Right kidney (tissue), 1 donor: ENCODE data around the gene NEURL3.

ENCODE experiments used
- DNase-seq: peaks from one replicate; pipeline ENCODE4 v3.0.0-alpha.2; 2016

Gene NEURL3

GRCh38 chr2:96528700-96529375, 23.7 kb upstream of the NEURL3 start:
- no peak for DNase-seq

GRCh38 chr2:96528006-96528699, 23.0 kb upstream of the NEURL3 start:
- DNase-seq = no peak

DNA sequence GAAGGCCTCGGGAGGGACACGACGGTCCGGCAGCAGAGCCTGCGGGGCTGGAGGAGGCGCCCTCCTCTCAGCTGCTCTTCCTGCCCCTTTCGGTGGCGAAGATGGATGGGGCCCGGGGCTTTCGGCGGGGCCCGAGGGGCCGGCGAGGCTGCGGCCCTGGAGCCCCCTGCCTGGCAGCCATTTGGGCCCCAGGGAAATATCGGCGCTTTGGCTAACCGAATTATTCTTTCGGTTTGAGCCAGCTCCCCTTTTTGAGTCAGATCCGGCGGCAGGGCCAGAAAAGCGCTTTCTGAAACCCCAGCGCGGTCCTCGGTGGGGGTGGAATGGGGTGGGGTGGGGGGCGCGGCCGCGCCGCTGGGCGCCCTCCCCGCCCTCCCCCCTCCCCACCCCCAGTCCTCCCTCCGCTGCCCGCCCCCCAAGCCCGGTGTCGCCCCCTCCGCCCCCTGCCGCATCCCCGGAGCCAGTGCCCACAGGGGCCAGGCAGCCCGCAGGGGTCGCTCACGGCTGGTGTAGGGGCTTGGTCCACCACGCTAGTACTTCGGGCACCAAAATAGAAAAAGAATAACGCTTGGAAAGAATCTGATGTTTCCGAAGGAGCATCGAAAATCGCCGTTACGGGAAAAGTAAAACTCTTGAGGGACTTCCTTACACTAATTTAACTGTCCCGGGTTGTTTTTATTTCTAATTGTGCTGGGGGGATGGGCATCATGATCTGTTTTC, 22.3 kb upstream of the NEURL3 start:
- DNase-seq = peak; percentile 71

DNA sequence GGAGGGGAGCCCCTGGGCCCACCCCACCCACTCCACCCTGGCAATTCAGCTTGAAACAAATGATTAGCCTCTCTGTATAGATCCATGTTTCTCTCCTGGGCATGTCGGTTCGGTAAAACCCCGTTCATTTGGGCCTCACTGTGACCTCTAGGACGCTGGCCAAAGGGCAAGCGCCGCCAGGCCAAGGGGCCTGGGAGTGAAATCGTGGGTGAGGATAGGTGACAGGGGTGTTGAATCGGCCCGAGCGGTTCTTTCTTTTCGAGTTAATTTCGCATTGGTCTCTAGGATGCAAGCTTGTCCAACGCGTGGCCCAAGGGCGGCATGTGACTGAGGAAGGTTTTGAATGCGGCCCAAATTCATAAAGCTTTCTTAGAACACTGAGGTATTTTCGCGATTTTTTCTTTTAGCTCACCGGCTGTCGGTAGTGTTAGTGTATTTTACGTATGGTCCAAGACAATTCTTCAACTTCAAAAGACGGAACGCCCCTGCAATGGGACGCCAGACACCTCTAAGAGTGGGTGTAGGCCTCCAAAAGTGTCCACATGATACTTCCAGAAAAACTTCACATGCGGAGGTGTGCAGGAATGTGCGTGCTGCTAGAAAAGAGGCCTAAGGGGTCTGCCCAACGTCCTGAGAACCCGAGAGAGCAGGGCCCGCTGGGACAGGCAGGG, 21.6 kb upstream of the NEURL3 start:
- no peak for DNase-seq

DNA sequence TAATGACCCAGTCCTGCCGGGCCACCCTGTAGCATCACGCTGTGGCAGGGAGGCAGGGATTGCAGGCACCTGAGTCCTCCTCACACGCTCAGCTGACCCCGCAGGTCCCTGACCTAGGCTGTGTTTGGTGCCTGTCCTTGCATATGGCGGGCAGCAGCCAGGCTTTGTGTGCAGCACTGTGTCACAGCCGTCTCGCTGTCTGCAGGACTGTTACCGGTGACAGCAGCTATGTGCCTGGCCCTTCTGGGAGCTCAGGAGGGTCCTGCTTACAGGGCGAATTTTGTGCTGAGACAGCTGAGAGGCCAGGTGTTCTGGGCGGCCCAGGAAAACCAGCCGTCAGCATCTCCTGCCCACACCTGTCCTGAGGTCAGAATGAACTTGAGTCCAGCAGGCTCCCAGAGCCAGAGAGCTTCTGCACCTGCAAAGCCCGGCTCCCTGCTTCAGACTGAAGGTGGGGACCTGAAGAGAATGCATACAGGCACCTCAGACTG, 21.0 kb upstream of the NEURL3 start:
- no peak for DNase-seq

- no peak for DNase-seq
Measured at GRCh38 chr2:96525211-96525507, 20.0 kb upstream of the NEURL3 start.

GRCh38 chr2:96524482-96525210, 19.5 kb upstream of the NEURL3 start:
- no peak for DNase-seq

DNA sequence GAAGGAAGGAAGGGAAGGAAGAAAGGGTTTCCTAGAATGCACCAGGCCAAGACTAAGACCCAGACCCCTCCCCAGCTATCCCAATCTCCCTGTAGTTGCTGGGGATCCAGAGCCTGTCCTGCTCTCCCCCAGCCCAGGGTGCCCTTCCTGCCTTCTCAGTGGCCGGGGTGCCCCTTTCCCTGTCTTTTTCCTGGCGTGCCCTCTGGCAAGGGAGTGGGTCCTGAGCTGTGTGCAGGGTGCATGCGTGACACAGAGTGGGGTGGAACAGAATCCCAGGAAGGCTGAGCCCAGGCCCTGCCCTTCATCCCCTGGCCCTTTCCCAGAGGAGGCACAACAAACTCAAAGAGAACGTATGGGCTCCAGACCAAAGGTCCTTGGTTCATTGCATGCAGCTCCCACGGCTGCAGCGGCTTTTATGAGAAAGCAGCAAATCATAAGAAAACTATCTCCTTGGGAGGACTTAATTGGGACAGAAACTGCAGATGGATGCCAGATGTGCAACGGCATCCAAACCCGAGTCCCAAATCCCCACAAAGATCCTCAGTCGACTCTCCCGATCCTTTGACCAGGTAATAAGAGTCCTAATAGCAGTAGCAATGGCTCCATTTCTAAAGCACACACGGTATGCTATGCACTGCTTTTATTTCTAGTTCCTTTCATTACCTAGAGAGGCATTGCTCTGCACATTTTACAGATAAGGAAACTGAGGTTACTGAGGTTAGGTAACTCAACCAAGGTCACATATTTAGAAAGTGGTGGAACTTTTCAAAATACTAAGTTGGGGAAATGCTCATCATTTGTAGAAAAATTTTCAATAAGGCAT, 18.7 kb upstream of the NEURL3 start:
- no peak for DNase-seq

DNA sequence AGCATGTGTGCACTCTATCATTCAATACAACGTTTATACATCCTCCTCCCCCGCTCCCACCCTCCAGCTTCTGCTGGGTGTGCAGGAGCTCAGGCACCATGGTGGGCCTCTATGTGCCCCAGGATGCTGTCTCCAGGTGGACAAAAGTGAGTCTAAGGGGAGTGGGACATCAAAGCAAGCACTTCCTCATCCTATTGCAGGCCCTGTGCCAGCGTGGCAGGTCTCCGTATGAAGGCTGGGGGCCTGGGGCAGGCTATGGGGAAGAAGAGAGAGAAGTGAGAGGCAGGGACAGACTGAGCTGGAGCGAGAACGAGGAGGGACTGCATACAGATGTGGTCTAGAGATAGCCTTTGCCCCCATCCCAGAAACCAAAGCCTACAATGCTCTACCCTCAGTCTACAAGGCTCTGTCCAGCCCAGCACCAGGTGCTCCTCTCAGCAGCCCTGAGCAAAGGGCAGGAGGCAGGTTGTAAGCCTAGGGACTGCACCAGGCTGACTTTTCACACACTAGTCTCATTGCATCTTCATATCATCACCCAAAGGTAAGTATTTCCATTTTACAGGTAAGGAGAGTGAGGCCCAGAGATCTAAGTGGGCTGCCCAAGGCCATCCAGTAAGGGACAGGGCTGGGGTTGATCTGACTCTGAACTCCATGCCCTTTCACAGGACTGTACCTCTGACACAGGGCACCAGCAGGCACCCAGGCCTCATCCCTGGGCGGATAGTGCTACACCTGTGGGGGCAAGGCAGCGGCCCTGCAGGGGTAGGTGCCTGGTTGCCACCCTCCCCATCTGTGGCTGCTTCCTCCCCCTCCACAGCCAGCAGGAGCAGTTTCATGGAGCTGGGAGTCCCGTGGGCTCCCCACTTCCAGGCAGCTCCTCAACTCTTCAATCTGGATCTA, 17.4 kb upstream of the NEURL3 start:
- DNase-seq = no peak

GRCh38 chr2:96521219-96521618, 16.1 kb upstream of the NEURL3 start:
- no peak for DNase-seq

DNA sequence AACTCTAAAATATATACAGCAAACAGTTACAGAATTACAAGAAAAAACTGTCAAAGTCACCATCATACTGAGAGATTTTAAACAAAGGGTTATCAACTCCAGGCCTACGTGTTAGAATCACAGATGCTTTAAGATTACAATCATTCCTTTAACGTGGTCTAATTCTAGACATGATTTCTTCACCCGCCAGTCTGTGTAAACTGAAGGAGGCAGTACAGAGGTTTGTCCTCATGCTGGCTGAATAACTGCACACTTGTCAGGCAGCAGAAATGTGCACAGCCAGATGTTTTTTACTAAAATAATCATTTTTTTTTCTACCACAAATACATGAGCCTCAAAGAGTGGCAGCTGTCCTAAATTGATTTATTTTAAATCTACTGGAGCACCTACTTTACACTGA, 15.5 kb upstream of the NEURL3 start:
- DNase-seq = no peak

GRCh38 chr2:96520231-96520630, 15.1 kb upstream of the NEURL3 start:
- no peak for DNase-seq

- no peak for DNase-seq
Measured at GRCh38 chr2:96517079-96517478, 11.9 kb upstream of the NEURL3 start.

- DNase-seq = no peak
Measured at GRCh38 chr2:96514521-96514920, 9.4 kb upstream of the NEURL3 start.

DNA sequence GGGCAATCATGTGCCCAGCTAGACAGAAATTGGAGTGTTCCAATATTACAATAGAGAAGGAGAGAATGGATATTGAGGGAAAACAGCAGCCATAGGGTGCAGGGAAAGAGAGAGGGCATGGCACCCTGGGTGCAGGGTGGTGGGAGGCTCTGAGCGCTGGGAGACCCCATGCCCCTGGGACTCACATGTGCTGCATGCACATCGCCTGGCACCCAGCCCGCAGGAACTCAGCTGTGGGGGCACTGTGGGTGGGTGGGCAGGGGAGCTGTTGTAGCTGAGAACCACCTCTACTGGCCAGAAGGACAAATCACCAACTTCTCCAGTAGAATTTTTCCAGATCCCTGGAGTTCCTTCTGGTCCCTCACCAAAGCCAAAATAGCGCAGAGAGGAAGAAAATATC, 7.2 kb upstream of the NEURL3 start:
- DNase-seq = no peak

GRCh38 chr2:96511851-96512250, 6.7 kb upstream of the NEURL3 start:
- no peak for DNase-seq

- no peak for DNase-seq
Measured at GRCh38 chr2:96510931-96511595, 5.9 kb upstream of the NEURL3 start.

GRCh38 chr2:96509847-96510230, 4.7 kb upstream of the NEURL3 start:
- DNase-seq = no peak

- peak; percentile 79 for DNase-seq
Measured at GRCh38 chr2:96509114-96509846, 4.1 kb upstream of the NEURL3 start.
